GM21367 (cell line): Measurements from ENCODE around the gene PAM.
"Not testable (repeated sequence)": the region's sequence is repeated elsewhere in the genome, so short reads cannot be mapped to it uniquely, and the experiment has no call there.

ENCODE experiments used
- ATAC-seq: cut with Tn5 transposase; IDR thresholded peaks from one replicate; pipeline ENCODE4 v1.9.1; 2021; ENCODE audit not compliant: unreplicated experiment

The PAM gene

DNA sequence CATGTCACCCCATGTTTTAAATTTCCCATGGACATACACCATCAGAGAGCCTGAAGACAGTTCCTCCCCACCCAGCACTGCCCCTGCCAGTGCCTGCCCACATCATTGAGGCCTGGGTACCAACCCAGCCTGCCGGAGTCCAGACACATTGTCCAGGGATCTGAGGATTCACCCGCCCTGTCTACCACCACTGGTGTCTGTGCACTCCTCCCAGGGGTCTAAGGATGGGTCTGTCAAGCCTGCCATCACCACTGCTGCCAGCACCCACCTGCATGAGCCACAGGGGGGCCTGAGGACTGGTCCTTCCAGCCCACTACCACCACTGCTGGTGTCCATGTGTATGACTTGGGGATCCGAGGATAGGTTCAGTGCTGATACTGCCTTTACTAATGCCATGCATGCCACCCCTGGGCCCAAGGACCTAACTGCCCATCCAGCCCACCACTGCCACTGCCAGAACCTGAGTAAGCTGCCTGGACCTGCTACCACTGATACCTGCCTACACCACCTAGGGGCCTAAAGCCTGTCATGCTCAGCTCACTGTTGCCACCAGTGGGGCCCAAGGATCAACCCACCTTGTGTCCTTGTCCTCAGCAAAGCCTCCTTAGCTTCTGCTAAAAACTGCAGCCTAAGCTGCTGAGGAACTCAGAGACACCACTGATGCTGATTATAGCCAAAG lies 227.0 kb downstream of the PAM start:
- no peak for ATAC-seq

DNA sequence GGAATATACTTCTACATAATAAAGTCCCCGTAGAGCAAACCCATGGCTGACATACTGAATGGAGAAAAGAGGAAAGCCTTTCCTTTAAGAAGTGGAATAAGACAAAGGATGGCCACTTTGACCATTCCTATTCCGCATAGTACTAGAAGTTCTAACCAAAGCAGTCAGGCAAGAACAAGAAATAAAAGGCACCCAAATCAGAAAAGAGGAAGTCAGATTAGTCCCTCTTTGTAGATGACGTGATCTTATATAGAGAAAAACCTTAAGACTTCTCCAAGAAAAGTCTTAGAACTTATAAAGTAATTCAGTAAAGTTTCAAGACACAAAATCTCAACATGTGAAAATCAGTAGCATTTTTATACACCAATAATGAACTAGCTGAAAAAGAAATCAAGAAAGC lies 231.0 kb downstream of the PAM start:
- ATAC-seq: no peak

GRCh38 chr5:102988459-102988858 lies 233.4 kb downstream of the PAM start:
- ATAC-seq: no peak

GRCh38 chr5:102991802-102992201 lies 236.7 kb downstream of the PAM start:
- ATAC-seq: no peak

- no peak for ATAC-seq
Observed at GRCh38 chr5:102996011-102996575, 241.0 kb downstream of the PAM start.

DNA sequence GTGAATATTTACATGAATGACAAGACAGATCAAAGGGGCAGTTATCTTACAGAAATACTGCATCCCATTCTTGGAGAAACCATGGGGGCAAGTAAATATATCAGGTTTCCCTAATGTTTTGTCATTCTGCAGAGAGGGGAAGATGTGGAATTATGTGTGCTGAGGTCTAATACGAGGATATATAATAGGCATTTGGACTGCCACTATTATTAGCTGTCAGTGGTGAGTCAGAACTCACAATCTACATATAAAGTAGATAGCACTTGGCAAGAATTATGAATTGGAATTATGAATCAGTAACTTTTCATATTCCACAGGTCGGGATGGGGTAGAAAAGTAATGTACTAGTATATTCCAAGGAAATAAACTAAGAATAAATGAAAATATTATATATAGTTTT lies 243.1 kb downstream of the PAM start:
- ATAC-seq: no peak

DNA sequence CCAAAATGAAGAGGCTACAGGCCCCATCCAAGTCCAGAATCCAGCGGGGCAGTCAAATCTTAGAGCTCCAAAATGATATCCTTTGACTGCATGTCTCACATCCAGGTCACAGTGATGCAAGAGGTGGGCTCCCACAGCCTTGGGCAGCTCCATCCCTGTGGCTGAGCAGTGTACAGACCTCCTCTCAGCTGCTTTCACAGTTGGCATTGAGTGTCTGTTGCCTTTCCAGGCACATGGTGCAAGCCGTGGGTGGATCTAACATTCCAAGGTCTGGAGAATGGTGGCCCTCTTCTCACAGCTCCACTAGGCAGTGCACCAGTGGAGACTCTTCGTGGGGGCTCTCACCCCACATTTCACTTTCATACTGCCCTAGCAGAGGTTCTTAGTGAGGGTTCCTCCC lies 244.1 kb downstream of the PAM start:
- ATAC-seq: no peak

GRCh38 chr5:102999621-103000020 lies 244.5 kb downstream of the PAM start:
- ATAC-seq: not testable (repeated sequence)

DNA sequence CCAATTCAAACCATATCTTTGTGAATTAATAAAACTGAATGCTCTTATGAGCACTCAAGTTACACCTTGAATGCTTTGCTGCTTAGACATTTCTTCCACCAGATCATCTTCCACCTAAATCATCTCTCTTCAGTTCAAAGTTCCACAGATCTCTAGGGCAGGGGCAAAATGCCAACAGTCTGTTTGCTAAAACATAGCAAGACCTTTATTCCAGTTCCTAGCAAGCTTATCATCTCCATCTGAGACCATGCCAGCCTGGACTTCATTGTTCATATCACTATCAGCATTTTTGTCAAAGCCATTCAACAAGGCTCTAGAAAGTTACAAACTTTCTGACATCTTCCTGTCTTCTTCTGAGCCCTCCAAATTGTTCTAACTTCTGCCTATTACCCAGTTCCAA lies 245.0 kb downstream of the PAM start:
- ATAC-seq: no peak

GRCh38 chr5:103003872-103004271 lies 248.8 kb downstream of the PAM start:
- ATAC-seq: no peak

- ATAC-seq: no peak
Observed at GRCh38 chr5:103005276-103005675, 250.2 kb downstream of the PAM start.

DNA sequence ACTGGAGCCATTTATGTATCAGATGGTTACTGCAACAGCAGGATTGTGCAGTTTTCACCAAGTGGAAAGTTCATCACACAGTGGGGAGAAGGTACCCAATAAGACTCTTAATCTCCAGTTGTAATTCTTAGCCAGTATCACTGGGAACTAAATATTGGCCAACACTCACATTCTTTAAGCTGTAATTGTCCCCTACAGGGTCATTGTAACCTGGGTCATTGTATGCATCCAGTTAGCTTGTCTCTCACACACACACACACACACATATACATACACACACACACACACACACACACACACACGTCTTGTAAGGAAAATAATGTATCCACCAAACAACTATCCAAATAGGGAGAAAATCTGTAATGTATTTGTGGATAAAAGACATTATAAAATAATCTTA lies 251.8 kb downstream of the PAM start:
- ATAC-seq: no peak

DNA sequence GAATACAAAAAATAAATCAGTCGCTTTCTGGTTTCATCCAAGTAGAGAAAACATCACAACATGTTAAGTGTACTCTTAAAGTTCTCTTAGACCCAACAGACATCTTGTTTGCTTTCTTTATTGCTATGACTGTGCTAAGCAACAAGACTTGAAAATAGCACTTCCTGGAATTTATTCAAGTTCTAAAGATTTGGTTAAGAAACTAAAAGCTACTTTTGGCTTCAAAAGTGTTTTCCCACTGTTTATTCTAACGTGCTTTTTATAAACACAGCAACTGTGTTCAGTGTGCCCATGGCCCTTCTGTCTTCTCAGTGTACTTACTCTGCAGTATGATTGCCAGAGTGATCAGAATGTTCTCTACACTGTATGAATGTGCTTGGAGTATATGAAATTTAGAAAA lies 255.1 kb downstream of the PAM start:
- ATAC-seq: no peak

- no peak for ATAC-seq
Observed at GRCh38 chr5:103013933-103014552, 258.9 kb downstream of the PAM start.

GRCh38 chr5:103014983-103015382 lies 259.9 kb downstream of the PAM start:
- no peak for ATAC-seq

GRCh38 chr5:103016167-103016566 lies 261.1 kb downstream of the PAM start:
- no peak for ATAC-seq

- no peak for ATAC-seq
Observed at GRCh38 chr5:103019804-103020203, 264.7 kb downstream of the PAM start.

DNA sequence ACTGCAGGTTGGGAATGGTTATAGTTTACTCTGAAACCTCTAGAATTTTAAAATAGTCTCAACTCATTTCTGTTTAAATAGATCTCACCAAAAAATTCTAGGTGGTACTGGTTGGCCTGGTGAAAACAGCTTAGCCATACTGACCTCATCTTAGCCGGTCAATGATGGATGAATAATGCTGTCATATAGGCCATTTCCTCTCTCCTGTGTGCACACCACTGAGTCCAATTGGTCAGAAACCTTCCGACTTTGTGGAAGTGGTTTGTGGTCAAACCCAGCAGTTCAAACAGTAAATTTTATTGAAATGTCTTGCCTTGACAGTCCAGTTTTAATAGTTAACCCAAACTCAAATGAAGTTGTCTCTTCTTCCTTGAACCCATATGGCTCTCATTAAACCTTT lies 266.2 kb downstream of the PAM start:
- ATAC-seq: peak; percentile 68

GRCh38 chr5:103027267-103027666 lies 272.2 kb downstream of the PAM start:
- no peak for ATAC-seq

GRCh38 chr5:103031607-103032006 lies 276.5 kb downstream of the PAM start:
- ATAC-seq: no peak

DNA sequence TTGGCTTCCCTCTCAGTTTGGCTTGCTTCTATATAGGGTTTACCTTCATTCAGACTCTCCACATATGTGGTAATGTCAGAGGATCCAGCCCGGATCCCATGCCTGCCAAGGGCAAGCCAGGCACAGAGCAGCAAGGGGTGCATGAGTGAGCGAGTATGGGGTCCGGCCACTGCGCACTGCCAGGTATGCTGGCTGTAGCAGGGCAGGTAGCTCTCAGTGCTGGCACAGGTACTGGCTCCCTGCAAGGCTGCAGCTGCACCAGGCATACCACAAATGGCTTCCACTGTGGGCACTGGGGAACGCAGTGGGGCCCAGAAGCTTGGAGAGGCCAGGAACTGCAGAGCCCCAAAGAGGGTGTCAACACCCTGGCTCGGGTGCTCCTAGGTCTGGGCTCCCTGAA lies 278.6 kb downstream of the PAM start:
- ATAC-seq: no peak

DNA sequence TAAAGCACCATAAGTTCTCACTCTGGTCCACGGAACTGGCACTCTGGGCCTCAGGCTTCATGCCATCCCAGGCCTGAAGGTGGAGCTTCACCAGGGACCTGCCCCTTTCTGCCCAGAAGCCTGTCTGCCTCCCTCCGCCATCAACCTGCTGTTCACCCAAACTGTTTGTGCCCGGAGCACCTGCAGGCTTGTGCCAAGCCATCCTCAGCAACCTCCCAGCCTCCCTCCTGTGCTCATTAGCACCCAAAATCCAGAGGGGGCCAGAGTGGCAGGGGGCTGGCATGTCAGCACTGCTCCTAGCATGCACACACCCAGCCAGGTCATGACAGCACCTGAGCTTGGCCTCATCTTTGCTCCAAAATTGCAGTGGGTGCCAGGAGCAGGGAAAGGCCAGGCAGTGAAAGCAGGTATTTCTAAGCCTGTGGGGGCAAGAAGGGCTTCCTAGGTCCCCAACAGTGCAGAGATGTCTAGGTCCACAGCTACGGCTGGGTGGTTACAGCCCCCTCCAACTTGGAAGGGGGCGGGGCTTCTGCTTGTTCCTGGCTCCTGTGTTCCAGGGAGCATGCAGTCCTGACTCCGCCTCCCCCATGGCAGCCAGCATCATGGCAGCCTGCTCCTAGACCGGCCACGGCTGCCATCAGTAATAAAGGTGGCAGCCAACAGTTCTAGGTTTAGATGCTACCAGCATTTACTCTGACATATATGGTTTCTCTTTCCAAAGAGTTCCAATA lies 279.7 kb downstream of the PAM start:
- no peak for ATAC-seq
